Lower leg skin (tissue), 3 donors: ENCODE data around the gene S100A16.

Source experiments
- CTCF ChIP-seq, 3 donors: fragments of 450-650 bp; IDR thresholded peaks; one replicate each; pipeline ENCODE4 v1.5.1; 2016; ENCODE audit warnings: antibody characterized with exemption in 3 of 3, mild to moderate bottlenecking in 3 of 3, moderate library complexity in 2 of 3
- POLR2A ChIP-seq, 2 donors: fragments of 450-650 bp; IDR thresholded peaks; one replicate each; pipeline ENCODE4 v1.6.1; 2016 to 2017; ENCODE audit warnings: antibody characterized with exemption in 2 of 2, mild to moderate bottlenecking in 1 of 2, moderate library complexity in 1 of 2

GRCh38 chr1:153652805-153653500, 40.0 kb upstream of the S100A16 start:
- TF ChIP-seq CTCF (IDR thresholded peaks at IDR 0.05) (no peak), POLR2A (IDR thresholded peaks at IDR 0.05) (no peak)
